ENCODE measurements around the gene IL23R. TPM values are rescaled to one million over a fixed set of nuclear protein-coding genes. Genes with fewer than 3 reads are reported as not detected.

Gene IL23R
- total RNA-seq, 4 donors from 2014 or later: under 0.01 to 0.22 TPM; not detected in 2

- no peaks in the 10 kb centered on the region for H3K4me1 ChIP-seq
- TF ChIP-seq POLR2A (IDR thresholded peaks at IDR 0.05): no peak
- TF ChIP-seq CTCF (IDR thresholded peaks at IDR 0.05): no peak
Measured at GRCh38 chr1:67184838-67185421, 18.7 kb downstream of the IL23R start.

GRCh38 chr1:67188137-67188536, 21.9 kb downstream of the IL23R start:
- no peaks in the 10 kb centered on the region for H3K27me3 ChIP-seq
- no peak overlapping the region for H3K27ac ChIP-seq
- DNase-seq: no peak
- intact Hi-C loops (cut with DNase I): no loop called here
- H3K4me1 ChIP-seq: no peaks in the 10 kb centered on the region
- H3K9me3 ChIP-seq: no peaks in the 10 kb centered on the region
- TF ChIP-seq POLR2A (IDR thresholded peaks at IDR 0.05) (no peak), CTCF (IDR thresholded peaks at IDR 0.05) (no peak)
- 75 to 88% methylated on average over 2 of the region's 2 CpGs for WGBS, 2 donors
- no peak overlapping the region for H3K4me3 ChIP-seq
- H3K36me3 ChIP-seq: no peaks in the 10 kb centered on the region

More at GRCh38 chr1:67184838-67185421, 18.7 kb downstream of the IL23R start:
- H3K36me3 ChIP-seq: no peaks in the 10 kb centered on the region
- no peak overlapping the region for H3K4me3 ChIP-seq
- intact Hi-C loops (cut with DNase I): no loop called here
- H3K27me3 ChIP-seq: no peaks in the 10 kb centered on the region
- no peaks in the 10 kb centered on the region for H3K9me3 ChIP-seq
- WGBS, 2 donors: 96 to 100% methylated on average over 1 of the region's 1 CpG
- H3K27ac ChIP-seq: no peak overlapping the region
- no peak for DNase-seq

- intact Hi-C loops (cut with DNase I): no loop called here
- no peaks in the 10 kb centered on the region for H3K4me1 ChIP-seq
- TF ChIP-seq CTCF (IDR thresholded peaks at IDR 0.05): no peak
- no peak overlapping the region for H3K27ac ChIP-seq
- no peak overlapping the region for H3K4me3 ChIP-seq
- DNase-seq: no peak
- no peaks in the 10 kb centered on the region for H3K27me3 ChIP-seq
- no peaks in the 10 kb centered on the region for H3K36me3 ChIP-seq
- no peaks in the 10 kb centered on the region for H3K9me3 ChIP-seq
- WGBS, 2 donors: 53 to 56% methylated on average over 3 of the region's 3 CpGs
Measured at GRCh38 chr1:67189953-67190352, 23.7 kb downstream of the IL23R start.

GRCh38 chr1:67190410-67190809, 24.2 kb downstream of the IL23R start:
- Histone ChIP-seq H3K27ac (no peak overlapping the region), H3K36me3 (no peaks in the 10 kb centered on the region), H3K27me3 (no peaks in the 10 kb centered on the region), H3K4me1 (no peaks in the 10 kb centered on the region), H3K9me3 (no peaks in the 10 kb centered on the region), H3K4me3 (no peak overlapping the region)
- DNase-seq: no peak
- WGBS, 2 donors: 52 to 53% methylated on average over 2 of the region's 2 CpGs
- TF ChIP-seq CTCF (IDR thresholded peaks at IDR 0.05) (no peak), POLR2A (IDR thresholded peaks at IDR 0.05) (no peak)
- intact Hi-C loops (cut with DNase I): no loop called here

- intact Hi-C loops (cut with DNase I): no loop called here
- H3K27me3 ChIP-seq: no peaks in the 10 kb centered on the region
- no peaks in the 10 kb centered on the region for H3K4me1 ChIP-seq
- no peak overlapping the region for H3K4me3 ChIP-seq
- DNase-seq: no peak
- 60 to 70% methylated on average over 2 of the region's 2 CpGs for WGBS, 2 donors
- TF ChIP-seq POLR2A (IDR thresholded peaks at IDR 0.05) (no peak), CTCF (IDR thresholded peaks at IDR 0.05) (no peak)
- no peaks in the 10 kb centered on the region for H3K36me3 ChIP-seq
- no peaks in the 10 kb centered on the region for H3K9me3 ChIP-seq
- no peak overlapping the region for H3K27ac ChIP-seq
Measured at GRCh38 chr1:67190942-67191341, 24.7 kb downstream of the IL23R start.
